IPS-11a (cell line): Measurements from ENCODE around the gene SEC61B.
"Not testable (repeated sequence)": the region's sequence is repeated elsewhere in the genome, so short reads cannot be mapped to it uniquely, and the experiment has no call there.

Experiments used
- H3K4me3 ChIP-seq: one replicate; pipeline ENCODE4 v1.5.1; 2013; ENCODE audit warnings: low read depth, low read length, control low read depth

The SEC61B gene

DNA sequence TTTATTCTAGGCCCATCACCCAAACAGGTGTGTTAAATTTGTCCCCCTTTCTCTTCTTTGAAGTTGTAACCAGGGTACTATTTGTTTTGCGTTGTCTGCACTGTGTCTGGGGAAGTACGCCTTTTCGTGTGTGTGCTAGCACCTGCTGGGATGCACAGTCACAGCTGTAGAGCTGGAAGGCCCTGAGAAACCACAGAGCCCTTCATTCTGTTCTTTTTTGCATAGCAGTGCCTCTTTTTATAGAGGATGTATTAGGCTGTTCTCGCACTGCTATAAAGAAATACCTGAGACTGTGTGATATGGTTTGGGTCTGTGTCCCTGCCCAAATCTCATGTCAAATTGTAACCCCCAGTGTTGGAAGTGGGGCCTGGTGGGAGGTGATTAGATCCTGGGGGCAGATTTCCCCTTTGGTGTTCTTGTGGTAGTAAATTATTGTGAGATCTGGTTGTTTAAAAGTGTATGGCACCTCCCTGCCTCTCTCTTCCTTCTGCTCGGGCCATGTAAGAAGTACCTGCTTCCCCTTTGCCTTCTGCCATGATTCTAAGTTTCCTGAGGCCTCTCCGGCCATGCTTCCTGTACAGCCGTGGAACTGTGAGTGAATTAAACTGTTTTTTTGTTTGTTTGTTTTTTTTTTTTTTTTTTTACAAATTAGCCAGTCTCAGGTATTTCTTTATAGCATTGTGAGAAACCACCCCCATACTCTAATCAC, 14.0 kb downstream of the SEC61B start:
- H3K4me3 ChIP-seq = no peak overlapping the region

DNA sequence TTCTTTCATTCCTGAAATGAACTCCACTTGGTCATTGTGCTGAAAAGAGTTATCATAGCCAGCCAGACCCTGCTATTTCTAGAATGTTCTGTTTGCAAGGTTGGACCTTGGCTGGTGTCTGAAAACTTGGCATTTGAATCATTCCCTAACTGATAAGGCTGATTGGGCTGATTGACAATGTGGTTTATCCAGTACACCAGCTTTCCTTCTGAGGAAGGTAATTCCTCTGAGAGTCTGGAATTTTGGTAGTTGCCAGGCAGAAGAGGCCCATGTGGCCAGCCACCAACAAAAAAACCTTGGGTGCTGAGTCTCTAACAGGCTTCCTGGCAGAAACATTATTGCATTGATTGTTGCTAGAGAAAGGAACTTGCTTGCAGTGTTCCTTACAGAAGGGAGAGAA, 15.3 kb downstream of the SEC61B start:
- no peak overlapping the region for H3K4me3 ChIP-seq

DNA sequence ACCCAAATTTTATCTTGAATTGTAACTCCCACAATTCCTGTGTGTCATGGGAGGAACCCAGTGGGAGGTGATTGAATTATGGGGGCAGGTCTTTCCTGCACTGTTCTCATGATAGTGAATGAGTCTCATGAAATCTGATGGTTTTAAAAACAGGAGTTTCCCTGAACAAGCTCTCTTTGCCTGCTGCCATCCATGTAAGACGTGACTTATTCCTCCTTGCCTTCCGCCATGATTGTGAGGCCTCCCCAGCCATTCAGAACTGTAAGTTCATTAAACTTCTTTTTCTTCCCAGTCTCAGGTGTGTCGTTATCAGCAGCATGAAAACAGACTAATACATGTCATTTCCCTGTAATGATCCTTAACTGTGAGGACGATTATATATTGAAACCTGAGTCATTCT, 15.8 kb downstream of the SEC61B start:
- not testable (repeated sequence) for H3K4me3 ChIP-seq

DNA sequence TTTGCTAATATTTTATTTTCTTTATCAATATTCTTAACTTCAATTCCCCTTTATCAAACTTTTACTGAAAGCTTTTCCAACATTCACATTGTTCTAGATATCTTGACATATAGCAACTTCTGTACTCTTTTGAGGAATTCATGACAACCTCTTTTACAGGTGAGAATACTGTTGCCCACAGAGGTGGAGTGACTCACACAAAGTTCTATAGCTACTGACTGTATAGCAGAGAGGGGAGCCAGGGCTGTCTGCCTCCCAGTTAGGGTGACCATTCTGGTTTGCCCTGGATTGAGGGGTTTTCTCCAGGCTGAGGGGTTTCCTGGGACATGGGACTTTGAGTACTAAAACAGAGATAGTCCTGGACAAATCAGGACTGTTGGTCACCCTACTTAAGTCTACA, 16.2 kb downstream of the SEC61B start:
- H3K4me3 ChIP-seq = no peak overlapping the region

DNA sequence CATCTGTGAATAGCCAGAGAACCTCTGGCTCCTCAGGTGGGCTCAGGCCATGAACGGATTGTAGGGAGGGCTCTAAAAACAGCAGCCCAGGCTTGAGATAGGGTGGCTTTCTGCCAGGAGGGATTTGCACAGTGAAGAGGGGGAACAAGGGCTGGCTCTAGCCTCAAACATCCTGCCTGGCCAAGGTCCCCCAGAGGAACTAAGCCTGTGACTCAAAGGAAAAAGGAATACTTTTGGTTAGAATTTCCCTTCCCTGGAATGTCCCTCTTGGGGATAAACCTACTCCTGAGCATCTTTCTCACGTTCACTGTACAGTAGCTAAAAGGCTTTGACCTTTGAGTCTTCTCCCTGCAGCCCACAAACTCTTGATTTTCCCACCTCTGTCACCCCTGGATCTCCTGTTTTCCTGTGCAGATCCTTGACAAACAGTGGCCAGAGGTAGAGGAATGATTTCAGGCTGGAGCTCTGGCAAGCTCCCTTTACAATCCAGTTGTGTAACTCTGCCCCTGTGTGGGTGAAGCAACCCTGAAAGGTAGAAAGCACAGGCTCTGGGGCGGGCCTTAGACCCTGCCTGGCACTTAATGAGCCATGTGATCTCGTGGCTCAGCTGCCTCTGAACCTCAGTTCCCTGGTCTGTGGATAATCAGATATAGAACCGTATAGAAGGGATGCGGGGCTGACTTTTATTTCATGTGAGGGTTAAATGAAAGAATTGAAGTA, 17.4 kb downstream of the SEC61B start:
- H3K4me3 ChIP-seq = no peak overlapping the region

DNA sequence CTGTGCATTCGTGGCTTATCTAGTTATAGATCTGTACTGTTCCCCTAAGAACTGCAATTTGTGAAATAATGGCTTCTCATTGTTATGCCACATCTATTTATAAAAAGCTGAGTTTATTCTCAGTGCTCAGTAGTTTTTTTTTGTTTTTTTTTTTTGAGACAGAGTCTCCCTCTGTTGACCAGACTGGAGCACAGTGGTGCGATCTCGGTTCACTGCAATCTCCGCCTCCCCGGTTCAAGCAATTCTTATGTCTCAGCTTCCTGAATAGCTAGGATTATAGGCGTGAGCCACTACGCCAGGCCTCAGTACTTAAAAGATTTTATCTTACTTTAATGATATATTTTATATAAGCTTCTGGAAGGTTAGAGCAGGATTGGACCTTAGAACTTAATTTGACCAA, 19.0 kb downstream of the SEC61B start:
- H3K4me3 ChIP-seq = no peak overlapping the region

DNA sequence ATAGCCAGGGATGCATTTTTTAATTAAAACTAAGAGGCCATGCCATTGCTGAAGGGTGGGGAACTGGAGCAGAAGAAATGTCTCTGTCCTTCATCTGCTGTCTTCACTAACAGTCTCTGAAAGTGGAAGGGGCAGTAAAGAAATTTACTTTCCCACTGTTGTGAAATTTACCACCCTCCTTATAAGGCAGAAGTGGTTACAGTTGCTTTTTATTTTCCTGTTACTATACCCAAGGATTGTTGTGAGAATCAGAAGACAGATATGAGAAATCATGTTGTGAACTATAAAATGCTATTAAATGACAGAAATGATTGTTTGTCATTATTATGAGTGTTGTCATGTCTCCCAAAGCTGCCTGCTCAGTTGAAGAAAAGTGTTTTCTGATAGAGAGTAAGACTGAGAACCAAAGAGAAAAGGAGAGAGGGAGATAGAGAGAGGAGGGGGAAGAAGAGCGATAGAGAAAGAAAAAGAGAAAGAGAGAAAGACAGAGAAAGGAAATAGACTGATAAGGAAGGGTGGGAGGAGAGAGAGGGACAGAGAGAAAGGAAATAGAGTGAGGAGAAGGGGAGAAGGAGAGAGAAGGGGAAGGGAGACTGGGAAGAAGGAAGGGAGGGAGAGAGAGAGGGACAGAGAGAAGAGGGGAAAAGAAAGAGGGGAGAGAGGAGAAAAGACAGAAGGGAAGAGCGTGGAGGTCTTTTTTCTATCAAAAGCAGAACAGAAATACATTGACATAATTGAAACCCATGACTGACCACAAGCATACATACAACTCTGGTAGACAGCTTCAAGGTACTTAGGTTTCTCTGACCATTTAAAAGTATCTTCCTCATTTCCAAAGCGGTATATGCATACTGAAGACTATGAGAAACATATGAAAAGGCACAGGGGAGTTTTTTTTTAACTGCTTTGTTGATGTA, 22.5 kb downstream of the SEC61B start:
- no peak overlapping the region for H3K4me3 ChIP-seq

DNA sequence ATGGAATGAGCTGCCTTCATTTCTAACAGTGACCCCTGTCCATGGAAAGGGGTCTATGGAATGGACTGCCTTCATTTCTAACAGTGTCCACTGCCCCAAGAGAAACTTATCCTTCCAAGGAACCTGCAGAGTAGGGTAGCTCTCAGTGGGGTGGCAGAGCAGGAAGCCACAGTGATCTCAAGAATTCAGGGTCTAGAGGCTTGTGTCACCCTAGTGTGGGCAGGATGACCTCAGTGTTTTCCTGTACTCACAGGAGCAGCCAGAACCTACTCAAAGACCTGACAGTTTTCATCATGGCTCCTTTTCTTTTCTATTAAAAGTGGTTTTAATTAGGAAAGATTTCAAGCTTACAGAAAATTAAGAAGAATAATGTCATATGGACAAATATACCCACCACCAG, 27.5 kb downstream of the SEC61B start:
- no peak overlapping the region for H3K4me3 ChIP-seq

DNA sequence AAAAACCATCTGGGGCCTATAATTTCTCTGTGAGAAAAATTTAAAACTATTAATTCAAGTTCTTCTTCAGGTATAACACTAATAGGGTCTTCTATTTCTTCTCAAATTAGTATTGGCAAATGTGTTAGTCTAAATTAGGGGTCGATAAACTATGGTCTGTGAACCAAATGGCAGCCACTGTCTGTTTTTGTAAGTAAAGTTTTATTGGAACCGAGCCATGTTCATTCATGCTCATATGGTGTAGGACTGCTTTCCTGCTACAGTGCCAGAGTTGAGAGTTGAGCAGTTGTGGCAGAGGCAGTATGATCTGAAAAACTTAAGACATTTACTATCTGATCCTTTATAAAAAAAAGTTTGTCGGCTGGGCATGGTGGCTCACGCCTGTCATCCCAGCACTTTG, 29.1 kb downstream of the SEC61B start:
- no peak overlapping the region for H3K4me3 ChIP-seq

DNA sequence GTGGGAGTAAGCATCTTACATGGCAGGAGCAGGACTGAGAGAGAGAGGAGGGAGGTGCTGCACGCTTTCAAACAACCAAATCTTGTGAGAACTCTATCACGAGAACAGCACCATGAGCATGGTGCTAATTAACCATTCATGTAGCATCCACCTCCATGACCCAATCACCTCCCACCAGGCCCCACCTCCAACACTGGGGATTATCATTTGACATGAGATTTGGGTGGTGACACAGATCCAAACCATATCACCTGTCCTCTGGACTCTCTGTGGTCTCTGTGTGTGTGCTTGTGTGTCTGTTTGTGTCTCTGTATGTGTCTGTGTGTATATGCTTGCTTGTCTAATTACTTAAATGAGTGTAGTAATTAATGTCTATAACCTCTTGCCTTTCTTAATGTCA, 31.1 kb downstream of the SEC61B start:
- H3K4me3 ChIP-seq = no peak overlapping the region

DNA sequence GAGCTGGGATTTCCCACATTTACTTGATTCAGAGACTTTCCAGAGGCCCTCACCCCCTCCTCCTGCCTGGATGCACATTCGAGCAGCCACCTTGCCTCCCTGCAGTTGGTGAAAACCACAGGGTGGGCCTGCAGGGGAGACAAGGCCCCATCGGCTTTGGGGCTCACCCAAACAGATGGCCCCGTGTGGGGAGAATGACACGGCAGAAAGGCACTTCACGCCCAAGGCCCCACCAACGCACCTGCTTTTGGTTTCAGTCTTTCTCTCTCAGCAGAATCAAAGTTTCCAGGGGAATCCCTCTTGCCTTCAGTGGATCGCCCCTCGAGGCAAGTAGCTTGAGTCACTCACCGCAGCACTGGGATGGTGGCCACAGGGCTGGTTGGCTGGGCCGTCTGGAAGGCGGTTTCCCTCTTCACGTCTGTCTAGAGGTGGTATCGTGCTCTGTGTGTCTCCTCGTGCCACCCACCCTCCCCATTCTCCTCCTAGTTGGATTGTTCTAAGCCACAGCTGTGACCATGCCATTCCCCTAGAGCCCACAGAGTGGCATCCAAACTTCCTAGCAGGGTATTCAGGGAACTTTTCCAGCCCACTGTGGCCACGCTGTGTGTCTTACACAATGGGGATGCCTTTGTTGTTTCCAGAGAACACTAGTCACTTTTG, 31.8 kb downstream of the SEC61B start:
- no peak overlapping the region for H3K4me3 ChIP-seq

DNA sequence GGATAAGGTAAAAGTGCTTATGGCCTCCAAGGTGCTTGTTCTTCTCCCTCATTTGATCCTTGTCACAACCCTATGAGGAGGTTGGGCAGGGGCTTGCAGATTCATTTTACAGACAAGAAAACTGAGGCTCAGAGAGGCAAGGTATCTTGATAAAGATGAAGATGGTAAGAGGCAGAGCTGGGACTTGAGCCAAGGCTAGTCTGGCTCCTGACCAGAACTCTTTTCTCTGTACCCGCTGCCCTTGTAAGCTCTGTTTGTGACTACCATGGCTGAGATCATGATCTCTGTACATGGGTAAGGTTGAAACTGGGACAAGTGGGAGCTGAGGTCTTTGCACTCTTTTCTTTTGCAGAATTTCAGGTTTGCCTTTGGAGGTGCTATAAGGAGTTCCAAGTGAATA, 33.6 kb downstream of the SEC61B start:
- H3K4me3 ChIP-seq = no peak overlapping the region

DNA sequence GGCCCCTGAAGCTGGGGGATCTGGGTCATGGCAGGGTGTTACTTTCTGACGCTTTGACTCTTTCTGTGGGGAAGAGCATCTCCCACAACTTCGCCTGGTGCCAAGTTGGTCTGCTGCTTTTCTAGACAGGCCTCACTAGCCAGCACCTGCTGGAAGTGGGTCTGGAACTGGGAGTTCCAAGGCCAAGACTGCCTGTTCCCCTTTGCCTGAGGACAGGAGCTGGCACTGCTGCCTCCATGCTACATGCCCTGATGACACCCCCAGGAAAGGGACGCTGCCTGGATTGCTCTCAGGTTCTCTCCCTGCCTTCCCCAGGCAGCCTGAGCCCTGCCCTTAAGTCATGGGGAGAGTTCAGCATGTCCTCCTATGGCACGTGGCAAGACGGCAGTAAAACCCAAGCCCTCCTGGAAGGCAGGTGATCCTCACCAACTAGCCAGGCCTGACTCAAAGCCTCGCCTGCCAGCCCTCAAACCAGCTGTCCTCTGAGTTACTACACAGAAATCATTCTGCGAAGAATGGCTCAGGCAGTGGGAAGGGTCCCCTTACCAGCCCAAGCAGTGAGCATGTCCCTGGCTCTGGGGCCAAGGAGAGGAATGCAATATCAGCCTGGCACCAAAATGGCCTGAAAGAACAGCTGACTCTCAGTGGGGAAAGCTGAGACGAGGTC, 35.8 kb downstream of the SEC61B start:
- H3K4me3 ChIP-seq = no peak overlapping the region

DNA sequence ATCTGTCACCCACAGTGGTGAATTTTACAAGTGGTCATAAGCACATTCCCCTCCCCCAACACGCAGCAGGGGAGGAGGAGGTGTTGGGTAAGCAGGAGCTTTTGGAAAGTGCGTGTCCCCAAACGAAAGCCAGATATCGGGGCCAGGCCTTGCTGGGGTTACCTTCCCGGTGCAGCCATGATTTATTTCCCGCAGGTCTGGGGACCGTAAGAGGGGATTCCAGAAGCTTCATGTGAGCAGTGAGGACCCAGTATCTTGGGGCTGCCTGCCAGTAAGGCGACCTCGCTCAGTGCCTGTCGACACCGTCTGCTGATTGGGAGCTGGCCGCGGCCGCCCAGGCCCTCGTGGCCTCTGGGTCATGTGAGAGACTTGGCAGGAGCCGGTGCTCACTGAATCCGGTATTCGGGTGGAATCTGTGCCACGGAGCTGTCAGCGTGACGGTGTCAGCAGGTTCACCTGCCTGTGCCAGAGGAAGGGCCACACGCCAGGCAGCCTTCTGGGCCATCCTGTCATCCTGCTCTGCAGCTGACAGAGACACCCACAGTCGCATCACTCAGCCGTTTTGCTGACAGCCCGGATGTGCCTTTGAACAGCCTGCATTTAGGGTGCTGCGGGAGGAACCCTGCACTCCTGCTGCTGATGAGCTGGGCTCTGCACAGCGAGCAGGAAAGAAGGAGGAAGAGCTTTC, 37.3 kb downstream of the SEC61B start:
- no peak overlapping the region for H3K4me3 ChIP-seq

DNA sequence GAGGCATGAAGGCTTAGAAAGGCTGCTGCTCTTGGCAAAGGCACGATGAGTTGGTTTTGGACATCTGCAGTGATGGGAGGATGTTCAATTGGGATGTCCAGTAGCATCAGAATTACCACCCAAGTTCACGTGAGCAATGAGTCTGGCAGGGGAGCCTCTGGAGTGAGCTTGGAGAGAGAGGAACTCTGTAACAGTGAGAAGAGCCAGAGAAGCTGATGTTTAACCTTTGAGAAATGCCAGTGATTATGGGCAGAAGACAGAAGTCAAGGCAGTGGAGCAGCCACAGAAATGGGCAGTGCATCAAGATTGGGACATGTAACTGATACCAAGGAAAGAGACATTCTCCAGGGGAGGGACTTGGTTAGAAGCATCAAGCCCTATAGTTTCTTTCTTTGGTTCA, 39.8 kb downstream of the SEC61B start:
- H3K4me3 ChIP-seq = no peak overlapping the region

DNA sequence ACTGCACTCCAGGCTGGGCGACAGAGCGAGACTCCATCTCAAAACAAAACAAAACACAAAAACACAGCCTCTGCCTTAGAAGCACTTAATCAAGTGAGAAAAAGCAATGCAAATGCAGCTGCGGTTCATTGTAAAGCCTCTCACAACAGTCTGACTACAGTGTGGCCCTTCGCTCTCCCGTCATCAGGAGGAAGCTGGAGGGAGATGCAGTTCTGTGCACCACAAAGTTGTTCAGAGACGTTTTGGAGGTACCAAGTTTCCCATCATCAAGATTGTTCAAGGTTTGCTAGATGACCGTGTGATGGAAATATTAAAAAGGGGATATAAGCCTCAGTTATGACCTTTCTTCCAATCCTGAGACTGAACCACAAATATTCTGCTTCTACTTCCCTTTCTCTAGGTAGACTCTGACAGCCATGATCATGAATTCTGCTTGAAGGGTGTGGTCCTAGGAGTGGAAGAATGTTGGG, 40.9 kb downstream of the SEC61B start:
- no peak overlapping the region for H3K4me3 ChIP-seq

DNA sequence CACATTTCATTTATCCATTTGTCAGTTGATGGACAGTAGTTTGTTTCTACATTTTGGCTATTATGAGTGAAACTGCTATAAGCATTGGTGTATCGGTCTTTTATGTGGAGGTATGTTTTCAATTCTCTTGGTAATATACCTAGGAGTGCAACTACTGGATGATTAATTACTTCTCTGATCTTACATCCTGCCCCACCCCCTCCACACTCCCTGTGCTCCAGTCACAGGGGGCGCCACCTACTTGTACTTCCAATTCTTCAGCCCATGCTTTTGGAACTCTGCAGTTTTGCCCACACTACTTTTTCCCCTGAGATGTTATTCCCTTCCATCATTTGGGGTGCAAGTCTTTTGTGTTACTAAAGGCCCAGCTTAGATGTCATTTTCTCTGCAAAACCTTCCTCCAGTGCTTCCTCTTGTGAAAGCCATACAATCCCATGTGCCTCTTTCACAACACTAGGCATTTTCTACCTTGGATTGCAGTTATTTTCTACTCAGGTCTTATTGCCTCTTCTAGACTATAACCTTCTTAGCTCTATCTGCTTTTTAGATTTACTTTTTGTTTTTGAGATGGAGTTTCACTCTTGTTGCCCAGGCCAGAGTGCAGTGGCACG, 42.1 kb downstream of the SEC61B start:
- H3K4me3 ChIP-seq = no peak overlapping the region

DNA sequence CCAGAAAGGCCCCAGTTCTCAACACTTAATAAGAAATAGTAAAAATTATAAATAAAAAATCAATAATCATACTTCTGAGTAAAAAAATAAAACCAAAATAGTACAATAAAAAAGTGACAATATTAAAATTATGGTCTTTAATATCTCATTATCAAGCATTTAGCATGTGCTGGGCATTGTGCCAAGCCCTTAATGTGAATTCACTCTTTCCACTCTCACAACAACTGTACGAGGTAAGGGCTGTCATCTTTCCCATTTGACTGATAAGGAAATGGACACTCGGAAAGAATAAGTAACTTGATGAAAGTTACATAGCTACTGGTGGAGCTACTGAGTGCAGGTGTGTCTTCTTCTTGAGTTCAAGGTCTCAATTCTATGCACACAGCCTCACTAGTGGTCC, 43.6 kb downstream of the SEC61B start:
- H3K4me3 ChIP-seq = no peak overlapping the region

DNA sequence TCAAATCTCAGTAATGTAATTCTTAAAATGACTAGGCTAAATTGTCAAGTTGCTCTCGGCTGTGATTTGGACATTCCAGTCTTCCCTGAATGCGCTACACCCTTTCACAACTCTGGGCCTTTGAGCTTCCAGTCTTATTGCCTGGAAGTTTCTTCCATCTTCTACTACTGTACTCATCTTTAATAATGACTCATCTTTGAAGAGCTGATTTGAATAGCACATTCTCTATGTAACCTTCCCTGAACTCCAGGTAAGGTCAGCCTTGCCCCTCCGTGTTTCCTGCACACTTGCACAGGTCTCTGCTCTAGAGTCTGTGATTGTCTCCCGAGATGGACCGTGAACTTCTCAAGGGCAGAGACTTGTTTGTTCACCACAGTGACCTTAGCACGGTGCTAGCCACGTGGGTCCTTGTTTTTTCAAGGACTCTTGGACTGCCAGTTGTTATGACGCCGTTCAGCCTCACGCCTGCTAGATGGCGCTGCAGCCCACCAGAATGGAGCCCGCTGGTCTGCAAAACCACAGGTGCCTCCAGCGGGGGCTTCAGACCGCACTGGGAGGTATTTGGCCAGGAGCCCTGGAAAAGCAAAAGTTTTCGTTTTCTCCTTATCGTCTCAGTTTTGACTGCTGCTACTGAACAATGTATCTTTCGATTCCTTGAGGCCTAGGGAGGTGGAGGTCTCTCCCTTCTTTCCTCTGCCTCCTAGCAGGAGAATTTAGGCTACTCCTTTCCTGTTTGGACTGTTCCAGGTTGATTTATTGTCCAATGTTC, 44.4 kb downstream of the SEC61B start:
- no peak overlapping the region for H3K4me3 ChIP-seq
